ENCODE data around the gene ZNF785. TPM values are rescaled to one million over a fixed set of nuclear protein-coding genes. Genes with fewer than 3 reads are reported as not detected.
A peak's percentile ranks its signal among the peaks of the same experiment; 100 is the strongest.

The ZNF785 gene
- total and polyA plus RNA-seq, 2 of the 13 experiments (the other 11 are each of a cell fraction or from before 2014, with no cell fraction given): 0.01 TPM; not detected in 1

DNA sequence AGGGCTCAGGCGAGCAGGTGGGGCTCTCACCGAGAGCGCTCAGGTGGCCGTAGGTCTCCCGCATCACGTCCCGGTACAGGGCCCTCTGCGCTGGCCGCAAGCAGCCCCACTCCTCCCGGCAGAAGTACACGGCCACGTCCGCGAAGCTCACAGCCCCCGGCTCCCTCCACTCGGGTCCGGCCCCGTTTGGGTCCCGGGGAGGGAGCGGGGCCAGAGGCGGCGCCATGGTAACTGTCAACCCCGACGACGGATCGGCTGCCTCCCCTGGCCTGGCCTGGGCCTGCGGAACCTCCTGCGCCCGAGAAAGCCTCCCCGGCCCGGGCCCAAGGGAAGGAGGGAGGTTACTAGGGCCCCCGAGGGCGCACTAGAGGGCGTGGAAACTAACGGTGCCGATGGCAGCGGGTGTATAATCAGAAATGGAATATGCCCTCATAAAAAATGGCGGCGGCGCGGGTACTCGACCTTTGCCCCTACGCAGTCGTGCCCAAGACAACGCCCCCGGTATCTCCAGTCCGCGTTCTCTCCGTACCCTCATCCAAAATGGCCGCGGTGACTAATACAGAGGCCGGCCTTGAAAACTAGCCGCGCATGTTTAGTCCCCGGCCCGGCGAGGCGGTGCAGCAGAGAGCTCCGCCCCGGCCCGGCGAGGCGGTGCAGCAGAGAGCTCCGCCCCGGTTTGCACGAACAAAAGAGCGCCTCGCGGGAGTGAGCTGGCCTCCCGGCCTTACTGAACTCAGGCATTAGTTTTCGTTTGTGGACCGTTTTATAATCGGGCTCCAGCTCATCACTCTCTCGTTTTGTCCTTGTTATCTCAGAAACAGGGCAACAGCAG, 27.3 kb downstream of the ZNF785 start, which contains the start of gene ZNF764 (continued):
- TF ChIP-seq, protein P1, sequence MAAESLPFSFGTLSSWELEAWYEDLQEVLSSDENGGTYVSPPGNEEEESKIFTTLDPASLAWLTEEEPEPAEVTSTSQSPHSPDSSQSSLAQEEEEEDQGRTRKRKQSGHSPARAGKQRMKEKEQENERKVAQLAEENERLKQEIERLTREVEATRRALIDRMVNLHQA (CRISPR knock-in tag; IDR thresholded peaks at IDR 0.05): no peak
- TF ChIP-seq, protein P2, sequence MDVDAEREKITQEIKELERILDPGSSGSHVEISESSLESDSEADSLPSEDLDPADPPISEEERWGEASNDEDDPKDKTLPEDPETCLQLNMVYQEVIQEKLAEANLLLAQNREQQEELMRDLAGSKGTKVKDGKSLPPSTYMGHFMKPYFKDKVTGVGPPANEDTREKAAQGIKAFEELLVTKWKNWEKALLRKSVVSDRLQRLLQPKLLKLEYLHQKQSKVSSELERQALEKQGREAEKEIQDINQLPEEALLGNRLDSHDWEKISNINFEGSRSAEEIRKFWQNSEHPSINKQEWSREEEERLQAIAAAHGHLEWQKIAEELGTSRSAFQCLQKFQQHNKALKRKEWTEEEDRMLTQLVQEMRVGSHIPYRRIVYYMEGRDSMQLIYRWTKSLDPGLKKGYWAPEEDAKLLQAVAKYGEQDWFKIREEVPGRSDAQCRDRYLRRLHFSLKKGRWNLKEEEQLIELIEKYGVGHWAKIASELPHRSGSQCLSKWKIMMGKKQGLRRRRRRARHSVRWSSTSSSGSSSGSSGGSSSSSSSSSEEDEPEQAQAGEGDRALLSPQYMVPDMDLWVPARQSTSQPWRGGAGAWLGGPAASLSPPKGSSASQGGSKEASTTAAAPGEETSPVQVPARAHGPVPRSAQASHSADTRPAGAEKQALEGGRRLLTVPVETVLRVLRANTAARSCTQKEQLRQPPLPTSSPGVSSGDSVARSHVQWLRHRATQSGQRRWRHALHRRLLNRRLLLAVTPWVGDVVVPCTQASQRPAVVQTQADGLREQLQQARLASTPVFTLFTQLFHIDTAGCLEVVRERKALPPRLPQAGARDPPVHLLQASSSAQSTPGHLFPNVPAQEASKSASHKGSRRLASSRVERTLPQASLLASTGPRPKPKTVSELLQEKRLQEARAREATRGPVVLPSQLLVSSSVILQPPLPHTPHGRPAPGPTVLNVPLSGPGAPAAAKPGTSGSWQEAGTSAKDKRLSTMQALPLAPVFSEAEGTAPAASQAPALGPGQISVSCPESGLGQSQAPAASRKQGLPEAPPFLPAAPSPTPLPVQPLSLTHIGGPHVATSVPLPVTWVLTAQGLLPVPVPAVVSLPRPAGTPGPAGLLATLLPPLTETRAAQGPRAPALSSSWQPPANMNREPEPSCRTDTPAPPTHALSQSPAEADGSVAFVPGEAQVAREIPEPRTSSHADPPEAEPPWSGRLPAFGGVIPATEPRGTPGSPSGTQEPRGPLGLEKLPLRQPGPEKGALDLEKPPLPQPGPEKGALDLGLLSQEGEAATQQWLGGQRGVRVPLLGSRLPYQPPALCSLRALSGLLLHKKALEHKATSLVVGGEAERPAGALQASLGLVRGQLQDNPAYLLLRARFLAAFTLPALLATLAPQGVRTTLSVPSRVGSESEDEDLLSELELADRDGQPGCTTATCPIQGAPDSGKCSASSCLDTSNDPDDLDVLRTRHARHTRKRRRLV (CRISPR knock-in tag; IDR thresholded peaks at IDR 0.05): peak; percentile 70; the same call in 1 of the 2 replicates
- TF ChIP-seq ZNF768 (CRISPR knock-in tag; IDR thresholded peaks at IDR 0.05) (no peak; the same call in 1 of the 2 replicates), TBX3 (IDR thresholded peaks at IDR 0.05; ENCODE audit: borderline replicate concordance) (no peak; the same call in 1 of the 2 replicates), CC2D1A (CRISPR knock-in tag; IDR thresholded peaks at IDR 0.05) (0 out of 2 replicates have a peak, but pooled peaks have one; percentile 50), GPN1 (CRISPR knock-in tag; IDR thresholded peaks at IDR 0.05; ENCODE audit: borderline replicate concordance) (no peak), ZNF556 (CRISPR knock-in tag; IDR thresholded peaks at IDR 0.05; ENCODE audit: borderline replicate concordance) (peak; percentile 73; the same call in 1 of the 2 replicates), IKZF1 (IDR thresholded peaks at IDR 0.05) (no peak), JDP2 (CRISPR knock-in tag; IDR thresholded peaks at IDR 0.05; ENCODE audit: borderline replicate concordance) (no peak), ZNF235 (CRISPR knock-in tag; IDR thresholded peaks at IDR 0.05; ENCODE audit: borderline replicate concordance) (peak; percentile 84; the same call in 1 of the 2 replicates)
- TF ChIP-seq, protein P3, sequence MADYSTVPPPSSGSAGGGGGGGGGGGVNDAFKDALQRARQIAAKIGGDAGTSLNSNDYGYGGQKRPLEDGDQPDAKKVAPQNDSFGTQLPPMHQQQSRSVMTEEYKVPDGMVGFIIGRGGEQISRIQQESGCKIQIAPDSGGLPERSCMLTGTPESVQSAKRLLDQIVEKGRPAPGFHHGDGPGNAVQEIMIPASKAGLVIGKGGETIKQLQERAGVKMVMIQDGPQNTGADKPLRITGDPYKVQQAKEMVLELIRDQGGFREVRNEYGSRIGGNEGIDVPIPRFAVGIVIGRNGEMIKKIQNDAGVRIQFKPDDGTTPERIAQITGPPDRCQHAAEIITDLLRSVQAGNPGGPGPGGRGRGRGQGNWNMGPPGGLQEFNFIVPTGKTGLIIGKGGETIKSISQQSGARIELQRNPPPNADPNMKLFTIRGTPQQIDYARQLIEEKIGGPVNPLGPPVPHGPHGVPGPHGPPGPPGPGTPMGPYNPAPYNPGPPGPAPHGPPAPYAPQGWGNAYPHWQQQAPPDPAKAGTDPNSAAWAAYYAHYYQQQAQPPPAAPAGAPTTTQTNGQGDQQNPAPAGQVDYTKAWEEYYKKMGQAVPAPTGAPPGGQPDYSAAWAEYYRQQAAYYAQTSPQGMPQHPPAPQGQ (CRISPR knock-in tag; IDR thresholded peaks at IDR 0.05; ENCODE audit: borderline replicate concordance): no peak
- TF ChIP-seq, protein P4, sequence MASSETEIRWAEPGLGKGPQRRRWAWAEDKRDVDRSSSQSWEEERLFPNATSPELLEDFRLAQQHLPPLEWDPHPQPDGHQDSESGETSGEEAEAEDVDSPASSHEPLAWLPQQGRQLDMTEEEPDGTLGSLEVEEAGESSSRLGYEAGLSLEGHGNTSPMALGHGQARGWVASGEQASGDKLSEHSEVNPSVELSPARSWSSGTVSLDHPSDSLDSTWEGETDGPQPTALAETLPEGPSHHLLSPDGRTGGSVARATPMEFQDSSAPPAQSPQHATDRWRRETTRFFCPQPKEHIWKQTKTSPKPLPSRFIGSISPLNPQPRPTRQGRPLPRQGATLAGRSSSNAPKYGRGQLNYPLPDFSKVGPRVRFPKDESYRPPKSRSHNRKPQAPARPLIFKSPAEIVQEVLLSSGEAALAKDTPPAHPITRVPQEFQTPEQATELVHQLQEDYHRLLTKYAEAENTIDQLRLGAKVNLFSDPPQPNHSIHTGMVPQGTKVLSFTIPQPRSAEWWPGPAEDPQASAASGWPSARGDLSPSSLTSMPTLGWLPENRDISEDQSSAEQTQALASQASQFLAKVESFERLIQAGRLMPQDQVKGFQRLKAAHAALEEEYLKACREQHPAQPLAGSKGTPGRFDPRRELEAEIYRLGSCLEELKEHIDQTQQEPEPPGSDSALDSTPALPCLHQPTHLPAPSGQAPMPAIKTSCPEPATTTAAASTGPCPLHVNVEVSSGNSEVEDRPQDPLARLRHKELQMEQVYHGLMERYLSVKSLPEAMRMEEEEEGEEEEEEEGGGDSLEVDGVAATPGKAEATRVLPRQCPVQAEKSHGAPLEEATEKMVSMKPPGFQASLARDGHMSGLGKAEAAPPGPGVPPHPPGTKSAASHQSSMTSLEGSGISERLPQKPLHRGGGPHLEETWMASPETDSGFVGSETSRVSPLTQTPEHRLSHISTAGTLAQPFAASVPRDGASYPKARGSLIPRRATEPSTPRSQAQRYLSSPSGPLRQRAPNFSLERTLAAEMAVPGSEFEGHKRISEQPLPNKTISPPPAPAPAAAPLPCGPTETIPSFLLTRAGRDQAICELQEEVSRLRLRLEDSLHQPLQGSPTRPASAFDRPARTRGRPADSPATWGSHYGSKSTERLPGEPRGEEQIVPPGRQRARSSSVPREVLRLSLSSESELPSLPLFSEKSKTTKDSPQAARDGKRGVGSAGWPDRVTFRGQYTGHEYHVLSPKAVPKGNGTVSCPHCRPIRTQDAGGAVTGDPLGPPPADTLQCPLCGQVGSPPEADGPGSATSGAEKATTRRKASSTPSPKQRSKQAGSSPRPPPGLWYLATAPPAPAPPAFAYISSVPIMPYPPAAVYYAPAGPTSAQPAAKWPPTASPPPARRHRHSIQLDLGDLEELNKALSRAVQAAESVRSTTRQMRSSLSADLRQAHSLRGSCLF (CRISPR knock-in tag; IDR thresholded peaks at IDR 0.05; ENCODE audit: borderline replicate concordance): no peak
- TF ChIP-seq, protein P5, sequence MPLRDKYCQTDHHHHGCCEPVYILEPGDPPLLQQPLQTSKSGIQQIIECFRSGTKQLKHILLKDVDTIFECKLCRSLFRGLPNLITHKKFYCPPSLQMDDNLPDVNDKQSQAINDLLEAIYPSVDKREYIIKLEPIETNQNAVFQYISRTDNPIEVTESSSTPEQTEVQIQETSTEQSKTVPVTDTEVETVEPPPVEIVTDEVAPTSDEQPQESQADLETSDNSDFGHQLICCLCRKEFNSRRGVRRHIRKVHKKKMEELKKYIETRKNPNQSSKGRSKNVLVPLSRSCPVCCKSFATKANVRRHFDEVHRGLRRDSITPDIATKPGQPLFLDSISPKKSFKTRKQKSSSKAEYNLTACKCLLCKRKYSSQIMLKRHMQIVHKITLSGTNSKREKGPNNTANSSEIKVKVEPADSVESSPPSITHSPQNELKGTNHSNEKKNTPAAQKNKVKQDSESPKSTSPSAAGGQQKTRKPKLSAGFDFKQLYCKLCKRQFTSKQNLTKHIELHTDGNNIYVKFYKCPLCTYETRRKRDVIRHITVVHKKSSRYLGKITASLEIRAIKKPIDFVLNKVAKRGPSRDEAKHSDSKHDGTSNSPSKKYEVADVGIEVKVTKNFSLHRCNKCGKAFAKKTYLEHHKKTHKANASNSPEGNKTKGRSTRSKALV (CRISPR knock-in tag; IDR thresholded peaks at IDR 0.05): peak; percentile 33; the same call in 1 of the 2 replicates
